GM20000 (cell line): ENCODE measurements around the gene GRAMD2B.

Source experiments
- DNase-seq: peaks from one replicate; pipeline ENCODE4 v3.0.0; 2012; ENCODE audit warnings: low spot score
- CTCF ChIP-seq: IDR thresholded peaks from 2 replicates; pipeline ENCODE4 v1.5.1; 2012; ENCODE audit warnings: mild to moderate bottlenecking, control low read depth; ENCODE audit errors: extremely low read depth, missing control alignments

Gene GRAMD2B

GRCh38 chr5:126492939-126493338, 69.7 kb downstream of the GRAMD2B start:
- TF ChIP-seq CTCF: peak; percentile 34
- DNase-seq: no peak

- DNase-seq: no peak
- TF ChIP-seq CTCF: no peak
Observed at GRCh38 chr5:126494393-126494792, 71.2 kb downstream of the GRAMD2B start.

GRCh38 chr5:126497506-126497905, 74.3 kb downstream of the GRAMD2B start:
- no peak for TF ChIP-seq CTCF
- DNase-seq: no peak

GRCh38 chr5:126499278-126499677, 76.1 kb downstream of the GRAMD2B start:
- no peak for DNase-seq
- TF ChIP-seq CTCF: no peak

- peak; percentile 36 for DNase-seq
Observed at GRCh38 chr5:126499853-126500342, 76.7 kb downstream of the GRAMD2B start.

GRCh38 chr5:126501448-126501847, 78.2 kb downstream of the GRAMD2B start:
- no peak for DNase-seq
- no peak for TF ChIP-seq CTCF

More at GRCh38 chr5:126499853-126500342, 76.7 kb downstream of the GRAMD2B start:
- peak; percentile 60 for TF ChIP-seq CTCF

GRCh38 chr5:126503602-126504104, 80.4 kb downstream of the GRAMD2B start:
- no peak for TF ChIP-seq CTCF
- no peak for DNase-seq
